Right lobe of liver (tissue), 6 donors: ENCODE results near the gene LRRC75A. TPM values are rescaled to one million over a fixed set of nuclear protein-coding genes. Genes with fewer than 3 reads are reported as not detected.

Experiments
- ATAC-seq, 4 donors: fragments of 200-7000 bp; cut with Tn5 transposase; one replicate each; pipeline ENCODE4 v1.9.1; 2020; ENCODE audit warnings: mild to moderate bottlenecking in 4 of 4, moderate library complexity in 4 of 4
- DNase-seq, 3 donors: peaks; one replicate each; pipeline ENCODE4 v3.0.0-alpha.2; 2020
- H3K27ac ChIP-seq, 3 donors: fragments of 200-600 bp; one replicate each; pipeline ENCODE4 v1.8.0; 2022
- H3K27me3 ChIP-seq, 2 donors: fragments of 200-600 bp; one replicate each; pipeline ENCODE4 v1.8.0; 2022
- H3K36me3 ChIP-seq, 4 donors: fragments of 200-600 bp; sonication (generic) in 1 of 4; one replicate each; pipeline versions ENCODE4 v1.5.1 to v1.8.0; 2017 to 2022; ENCODE audit warnings: control low read depth in 1 of 4
- H3K4me1 ChIP-seq, 4 donors: fragments of 200-600 bp; sonication (generic) in 1 of 4; one replicate each; pipeline versions ENCODE4 v1.5.1 to v1.8.0; 2017 to 2022; ENCODE audit warnings: control low read depth in 1 of 4
- H3K4me3 ChIP-seq, 3 donors: fragments of 200-600 bp; one replicate each; pipeline ENCODE4 v1.8.0; 2022
- H3K9me3 ChIP-seq, 4 donors: fragments of 200-600 bp; sonication (generic) in 1 of 4; one replicate each; pipeline versions ENCODE4 v1.5.1 to v1.8.0; 2017 to 2022; ENCODE audit warnings: control low read depth in 1 of 4
- POLR2A ChIP-seq: fragments of 450-650 bp; IDR thresholded peaks from one replicate; pipeline ENCODE4 v1.6.1; 2017; ENCODE audit warnings: antibody characterized with exemption, mild to moderate bottlenecking
- WGBS: methylation state at CpG from one replicate; pipeline ENCODE4 v1.1.6; 2018; ENCODE audit warnings: low coverage, low lambda C conversion rate; ENCODE audit not compliant: insufficient coverage; ENCODE audit errors: missing lambda C conversion rate; 5-methylcytosine and 5-hydroxymethylcytosine counted together
- intact Hi-C, 2 donors: fragments of 100-400 bp; cut with DNase I; formaldehyde crosslinking; loops; one replicate each; pipeline versions ENCODE4 v1.11.2 to v1.14.1; 2022
- total RNA-seq, 6 experiments: library from RNA; depleted of rRNA in 2 of 6; stranded (reverse); fragments of >200 nt in 2 of 6; fragmentation: NEBNext Ultra II Directional in 3 of 6; extraction: Animal tissue kit (Norgen Biotek cat#: 25700) in 3 of 6; gene quantifications; one replicate each; pipeline versions ENCODE4 v1.1.0 to v1.2.4, GENCODE V29; 2016 to 2023
- TF ChIP-seq, protein P1 (sequence below), 4 donors: fragments of 200-600 bp in 3 of 4; fragments of 450-650 bp in 1 of 4; IDR thresholded peaks; one replicate each; pipeline versions ENCODE4 v1.5.1 to v1.8.0; 2016 to 2022; ENCODE audit warnings: antibody characterized with exemption in 4 of 4, mild to moderate bottlenecking in 2 of 4
- donor health status: DM: no; HTN: yes; CAD: no.
- donor health status: DM: no; HTN: no; CAD: no.
- donor health status: DM: no; HTN: no; CAD: no.
- donor health status: DM: no; HTN: yes; CAD: no.
- donor health status: DM: no; HTN: yes; CAD: no.

LRRC75A gene
- total RNA-seq, 6 experiments from 2014 or later, result 0.12 to 0.62 (median 0.22) TPM

- Histone ChIP-seq H3K27me3 (no peaks in the 10 kb centered on the region), H3K4me3 (no peak overlapping the region), H3K9me3 (no peaks in the 10 kb centered on the region), H3K27ac (no peak overlapping the region), H3K4me1 (peaks cover 0 to 10% (median 0%) of the 10 kb centered on the region in 4 donors), H3K36me3 (no peaks in the 10 kb centered on the region)
- WGBS, result 93% methylated on average over 6 of the region's 9 CpGs
- no peak for ATAC-seq
- TF ChIP-seq, protein P1, sequence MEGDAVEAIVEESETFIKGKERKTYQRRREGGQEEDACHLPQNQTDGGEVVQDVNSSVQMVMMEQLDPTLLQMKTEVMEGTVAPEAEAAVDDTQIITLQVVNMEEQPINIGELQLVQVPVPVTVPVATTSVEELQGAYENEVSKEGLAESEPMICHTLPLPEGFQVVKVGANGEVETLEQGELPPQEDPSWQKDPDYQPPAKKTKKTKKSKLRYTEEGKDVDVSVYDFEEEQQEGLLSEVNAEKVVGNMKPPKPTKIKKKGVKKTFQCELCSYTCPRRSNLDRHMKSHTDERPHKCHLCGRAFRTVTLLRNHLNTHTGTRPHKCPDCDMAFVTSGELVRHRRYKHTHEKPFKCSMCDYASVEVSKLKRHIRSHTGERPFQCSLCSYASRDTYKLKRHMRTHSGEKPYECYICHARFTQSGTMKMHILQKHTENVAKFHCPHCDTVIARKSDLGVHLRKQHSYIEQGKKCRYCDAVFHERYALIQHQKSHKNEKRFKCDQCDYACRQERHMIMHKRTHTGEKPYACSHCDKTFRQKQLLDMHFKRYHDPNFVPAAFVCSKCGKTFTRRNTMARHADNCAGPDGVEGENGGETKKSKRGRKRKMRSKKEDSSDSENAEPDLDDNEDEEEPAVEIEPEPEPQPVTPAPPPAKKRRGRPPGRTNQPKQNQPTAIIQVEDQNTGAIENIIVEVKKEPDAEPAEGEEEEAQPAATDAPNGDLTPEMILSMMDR (IDR thresholded peaks at IDR 0.05), result no peak
- TF ChIP-seq POLR2A, result no peak
- intact Hi-C loops, result no loop called here
- no peak for DNase-seq
Observed at GRCh38 chr17:16466407-16466806, 25.6 kb downstream of the LRRC75A start.

DNA sequence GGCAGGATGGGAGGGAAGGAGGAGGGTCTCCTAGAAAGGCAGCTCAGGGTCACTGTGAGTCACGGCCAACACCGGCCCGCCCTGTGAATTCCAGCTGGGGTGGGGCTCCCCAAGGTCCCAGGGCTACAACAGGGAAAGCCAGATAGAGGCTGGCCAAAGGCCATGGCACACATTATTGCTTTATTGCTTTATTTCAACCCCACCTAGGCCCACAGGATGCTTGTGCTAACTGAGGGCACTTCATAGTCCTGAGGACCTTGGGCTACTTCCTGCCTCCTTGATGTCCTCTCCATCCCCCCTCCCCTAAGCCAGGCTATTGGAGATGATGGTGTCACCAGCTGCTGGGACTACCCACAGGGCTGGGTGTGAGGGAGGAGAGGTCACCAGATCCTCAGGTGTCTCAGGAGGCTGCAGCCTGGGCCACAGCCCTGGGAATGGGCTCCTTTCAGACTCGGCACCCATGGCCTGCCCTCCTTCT lies 26.1 kb downstream of the LRRC75A start:
- H3K27ac ChIP-seq, result no peak overlapping the region
- DNase-seq (no peak), ATAC-seq (no peak)
- peaks cover 0 to 10% (median 0%) of the 10 kb centered on the region in 4 donors for H3K4me1 ChIP-seq
- no CpG with 5 or more reads among the region's 4 CpGs for WGBS
- no peaks in the 10 kb centered on the region for H3K27me3 ChIP-seq
- H3K9me3 ChIP-seq, result no peaks in the 10 kb centered on the region
- H3K4me3 ChIP-seq, result no peak overlapping the region
- intact Hi-C loops, result no loop called here
- H3K36me3 ChIP-seq, result no peaks in the 10 kb centered on the region
- no peak for TF ChIP-seq POLR2A
- TF ChIP-seq, protein P1 (IDR thresholded peaks at IDR 0.05), result no peak

- no peak overlapping the region for H3K27ac ChIP-seq
- H3K27me3 ChIP-seq, result no peaks in the 10 kb centered on the region
- peaks cover 0 to 10% (median 0%) of the 10 kb centered on the region in 4 donors for H3K4me1 ChIP-seq
- H3K9me3 ChIP-seq, result no peaks in the 10 kb centered on the region
- H3K4me3 ChIP-seq, result no peak overlapping the region
- ATAC-seq (no peak), DNase-seq (no peak)
- TF ChIP-seq POLR2A, result no peak
- TF ChIP-seq, protein P1 (IDR thresholded peaks at IDR 0.05), result no peak
- intact Hi-C loops, result no loop called here
- no CpG with 5 or more reads among the region's 3 CpGs for WGBS
- H3K36me3 ChIP-seq, result no peaks in the 10 kb centered on the region
Observed at GRCh38 chr17:16465052-16465312, 27.0 kb downstream of the LRRC75A start.

DNA sequence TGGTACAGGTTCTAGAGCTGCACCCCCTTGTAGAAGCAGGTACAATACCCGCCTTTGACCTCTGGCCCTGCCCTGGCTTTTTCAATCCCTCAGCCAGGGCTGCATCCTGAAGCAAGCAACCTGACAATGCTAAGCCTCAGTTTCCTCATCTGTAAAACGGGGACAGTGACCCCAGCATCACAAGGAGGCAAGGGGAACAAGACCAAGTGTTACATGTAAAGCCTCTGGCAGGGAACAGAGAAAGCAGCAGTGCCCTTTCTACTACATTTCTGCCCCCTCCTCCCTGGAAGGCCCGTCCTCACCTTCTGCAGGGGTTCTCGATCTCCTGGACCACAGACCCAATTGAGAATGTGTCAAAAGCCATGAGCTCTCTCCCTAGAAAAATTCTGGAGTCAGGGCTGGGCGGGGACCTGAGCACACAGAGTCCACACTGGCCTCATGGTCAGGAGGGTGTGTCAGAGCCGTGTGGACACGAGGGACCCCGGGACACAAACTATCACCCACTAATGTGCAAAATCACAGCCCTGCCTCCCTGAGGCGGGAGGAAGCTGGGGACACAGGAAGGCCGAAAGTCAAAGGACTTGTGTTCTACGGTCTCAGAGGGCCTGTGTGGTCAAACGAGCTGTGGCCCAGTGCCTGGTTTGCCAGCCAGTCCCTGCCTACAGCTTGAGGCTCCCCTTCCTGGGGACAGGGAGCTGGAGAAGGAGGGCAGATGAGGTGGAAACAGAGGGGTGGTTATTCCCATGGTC lies 27.5 kb downstream of the LRRC75A start:
- Histone ChIP-seq H3K4me1 (peaks cover 0 to 10% (median 0%) of the 10 kb centered on the region in 4 donors), H3K36me3 (no peaks in the 10 kb centered on the region), H3K4me3 (no peak overlapping the region), H3K27me3 (no peaks in the 10 kb centered on the region), H3K27ac (no peak overlapping the region), H3K9me3 (no peaks in the 10 kb centered on the region)
- no peak for DNase-seq
- no peak for ATAC-seq
- intact Hi-C loops, result no loop called here
- TF ChIP-seq, protein P1 (IDR thresholded peaks at IDR 0.05), result no peak
- TF ChIP-seq POLR2A, result no peak
- 76% methylated on average over 9 of the region's 12 CpGs for WGBS
